NOMO-1 (cell line): ENCODE measurements around the gene HOXA11.

Experiments used
- DNase-seq, 2 experiments: peaks; one replicate each; lab custom pipeline; 2025; ENCODE audit not compliant: unreplicated experiment in 2 of 2; lab: John Stamatoyannopoulos, UW

The HOXA11 gene

DNA sequence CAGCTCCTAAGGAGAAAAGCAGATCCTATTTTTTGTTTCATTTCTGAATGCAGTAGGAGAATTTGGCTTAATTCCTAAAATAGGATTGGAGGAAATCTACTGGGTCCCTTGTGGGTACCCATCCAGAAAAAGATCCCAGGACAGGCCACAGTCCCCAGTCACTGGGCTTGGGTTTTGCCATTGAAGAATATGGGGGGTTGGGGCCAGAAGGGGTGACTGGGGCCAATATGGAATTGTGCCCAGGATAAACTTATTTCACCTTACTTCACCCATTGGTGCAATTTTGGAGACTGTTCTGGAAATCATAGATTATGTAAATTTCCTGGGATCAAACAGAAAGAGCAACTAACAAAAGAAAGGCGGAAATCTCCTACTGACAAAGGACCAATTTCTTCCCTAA is 46.6 kb downstream of the HOXA11 start:
- no peak for DNase-seq

DNA sequence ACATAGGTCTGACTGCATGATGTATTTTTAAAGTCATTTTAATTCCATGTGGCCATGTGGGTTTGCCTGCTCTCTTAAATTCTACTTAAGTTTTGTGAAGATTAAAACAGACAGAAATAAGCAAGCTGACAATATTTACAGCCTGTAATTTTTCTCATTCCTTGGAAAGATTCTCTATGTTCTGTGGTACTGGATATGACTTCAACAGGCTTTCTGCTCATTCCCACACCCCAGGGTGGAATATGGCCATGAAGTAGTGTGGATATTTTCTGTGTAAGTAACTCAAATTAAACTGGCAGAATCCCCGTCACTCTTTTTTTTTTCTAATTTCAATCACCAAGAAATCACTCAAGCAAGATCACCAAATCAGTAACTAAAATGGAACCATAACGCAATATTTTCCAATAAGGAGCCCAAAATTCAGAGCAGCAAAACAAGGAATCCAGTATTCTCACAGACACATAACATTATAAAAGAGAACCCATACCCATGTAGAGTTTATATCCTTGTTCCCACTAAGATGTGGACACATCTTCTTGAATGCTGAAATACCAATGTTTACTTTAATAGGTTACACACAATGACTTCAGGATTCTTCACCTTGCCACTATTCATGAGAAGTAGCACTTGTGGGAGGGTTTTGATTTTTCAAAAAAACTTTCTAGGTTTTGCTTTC is 47.3 kb downstream of the HOXA11 start:
- no peak for DNase-seq

DNA sequence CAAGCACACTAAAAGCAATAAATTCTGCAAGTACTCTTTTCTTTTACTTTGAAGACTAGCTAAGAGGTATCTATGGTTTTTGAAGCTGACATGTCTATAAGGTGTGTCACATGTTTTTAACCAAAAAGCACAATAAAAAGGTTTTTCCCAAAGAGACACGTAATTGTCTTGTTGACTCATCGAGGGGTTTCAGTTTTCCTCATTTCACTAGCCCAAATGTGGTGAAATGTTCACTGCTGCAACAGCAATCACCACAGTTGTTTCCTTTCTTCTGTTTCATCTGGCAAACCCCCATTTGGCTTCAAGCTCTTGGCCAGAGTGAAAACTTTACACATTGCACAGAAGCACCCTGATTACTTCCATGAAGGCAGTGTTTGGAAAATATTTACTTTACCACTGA is 50.6 kb downstream of the HOXA11 start:
- peak in 1 of 2 experiments; percentile 44 for DNase-seq

DNA sequence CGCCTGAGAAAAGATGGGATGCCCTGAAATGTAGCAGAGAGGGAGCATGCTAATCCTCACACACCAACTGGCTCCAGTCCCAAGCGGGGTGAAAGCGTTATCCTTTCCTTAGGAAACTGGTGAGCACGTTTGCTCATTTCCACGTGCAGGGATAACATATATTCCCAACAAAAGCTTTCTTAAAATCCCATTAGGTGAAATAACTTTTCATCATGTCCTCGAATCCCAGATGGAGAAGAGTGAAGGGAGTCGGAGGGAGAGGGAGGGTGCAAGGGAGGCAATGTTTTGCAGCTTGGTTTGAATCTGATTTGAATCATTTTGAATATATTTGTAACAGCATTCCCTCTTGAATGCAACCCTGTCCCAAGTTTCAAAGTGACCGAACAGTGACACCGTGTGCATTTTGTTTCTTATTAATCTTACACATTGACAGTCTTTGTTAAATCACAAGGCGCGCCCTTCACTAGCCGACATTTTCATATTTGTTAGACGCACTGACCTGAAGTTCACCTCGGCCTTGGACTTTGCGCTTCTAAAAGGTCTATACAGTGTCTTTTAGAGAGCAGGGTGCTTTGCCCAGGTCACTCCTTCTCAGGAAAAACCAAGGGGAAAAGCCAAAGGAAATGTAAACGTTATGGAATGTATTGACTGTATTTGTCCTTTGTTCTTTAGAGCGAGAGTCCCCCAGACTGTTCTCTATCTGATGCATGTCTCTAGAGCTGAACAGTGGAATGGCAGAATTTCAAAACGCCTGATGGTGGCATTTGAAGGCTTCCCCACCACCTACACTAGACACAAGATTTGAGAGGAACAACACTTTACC is 51.4 kb downstream of the HOXA11 start:
- DNase-seq, result no peak

DNA sequence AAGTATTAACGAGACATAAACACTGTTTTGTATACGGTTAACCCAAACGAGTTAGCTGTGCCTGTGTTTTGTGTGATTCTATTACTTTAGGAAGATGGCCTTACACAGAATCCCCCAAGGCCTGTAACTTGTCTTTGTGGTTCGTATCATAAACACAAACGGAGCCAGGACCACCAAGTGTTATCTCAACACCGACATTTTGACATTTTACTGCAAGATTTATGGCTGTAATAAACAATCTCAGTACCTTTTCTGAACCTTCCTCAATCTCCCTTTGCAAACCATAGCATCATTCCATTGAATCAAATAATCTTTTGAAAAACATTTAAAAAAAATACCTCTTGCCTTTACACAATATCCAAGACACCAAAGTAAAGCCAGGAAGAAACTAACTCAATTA is 52.1 kb downstream of the HOXA11 start:
- DNase-seq, result no peak

DNA sequence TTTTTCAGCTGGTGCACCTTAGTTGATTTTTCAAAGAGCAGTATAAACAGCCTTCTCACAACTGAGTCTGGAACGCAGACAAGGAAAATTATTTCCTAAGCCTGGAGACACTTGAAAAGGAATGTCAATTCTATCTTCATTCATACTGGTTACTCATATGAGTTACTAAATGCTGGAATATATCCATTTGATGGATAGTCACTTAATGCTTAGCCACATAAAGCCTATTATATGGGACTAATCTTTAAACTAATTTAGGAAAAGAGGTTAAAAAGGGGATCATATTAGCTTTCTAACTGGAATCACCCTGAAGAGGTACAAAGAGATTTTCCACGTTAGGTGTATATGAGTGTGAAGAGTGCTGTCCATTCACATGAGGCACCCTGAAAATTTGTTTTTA is 52.8 kb downstream of the HOXA11 start:
- DNase-seq, result no peak

DNA sequence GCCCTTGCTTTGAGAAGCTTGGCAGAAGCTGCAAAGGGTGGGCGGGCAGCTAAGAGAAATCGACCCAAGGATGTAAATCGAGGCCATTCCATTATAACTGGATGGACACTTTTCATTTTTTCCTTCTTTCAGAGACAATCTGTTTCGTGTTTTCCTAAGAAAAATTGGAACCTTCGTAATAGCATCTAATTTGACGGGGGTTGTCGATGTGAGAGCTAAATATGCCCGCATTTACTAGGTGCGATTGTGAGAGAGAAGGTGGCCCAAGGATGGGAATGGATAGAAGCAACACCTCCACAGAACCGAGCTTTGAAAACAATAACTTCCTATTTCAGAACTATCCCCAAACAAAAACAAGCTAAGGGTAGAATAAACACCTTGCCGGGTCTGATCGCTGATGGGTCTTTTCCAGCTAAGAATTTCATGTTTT is 53.6 kb downstream of the HOXA11 start:
- no peak for DNase-seq
